DOHH2 (cell line): ENCODE measurements around the gene LGALS8.

Source experiments
- H3F3A ChIP-seq: fragments of 200-600 bp; sonication (generic), shearing (Covaris generic); 2 replicates; pipeline ENCODE4 v1.6.0; 2016; ENCODE audit warnings: antibody characterized with exemption, mild to moderate bottlenecking; ENCODE audit not compliant: control insufficient read depth, insufficient read depth
- H3K27ac ChIP-seq: fragments of 200-600 bp; sonication (generic); 2 replicates; pipeline ENCODE4 v1.5.1; 2014; ENCODE audit warnings: low read depth, mild to moderate bottlenecking, low read length, moderate library complexity
- H3K27me3 ChIP-seq: fragments of 200-600 bp; sonication (generic); 2 replicates; pipeline ENCODE4 v1.6.1; 2014; ENCODE audit warnings: mild to moderate bottlenecking, low read length, mixed read lengths; ENCODE audit not compliant: control insufficient read depth
- H3K36me3 ChIP-seq: fragments of 200-600 bp; sonication (generic); 2 replicates; pipeline ENCODE4 v1.6.1; 2014; ENCODE audit warnings: mild to moderate bottlenecking, low read length, moderate library complexity, mixed read lengths; ENCODE audit not compliant: control insufficient read depth
- H3K4me1 ChIP-seq: fragments of 200-600 bp; sonication (generic); 2 replicates; pipeline ENCODE4 v1.6.1; 2014; ENCODE audit warnings: mild to moderate bottlenecking, low read length, mixed read lengths; ENCODE audit not compliant: control insufficient read depth
- H3K4me2 ChIP-seq: fragments of 200-600 bp; sonication (generic); 2 replicates; pipeline ENCODE4 v1.6.0; 2014; ENCODE audit warnings: mild to moderate bottlenecking, low read length, moderate library complexity
- H3K4me3 ChIP-seq: fragments of 200-600 bp; sonication (generic); 2 replicates; pipeline ENCODE4 v1.5.1; 2014; ENCODE audit warnings: mild to moderate bottlenecking, low read length, mixed read lengths
- H3K79me2 ChIP-seq: fragments of 200-600 bp; sonication (generic); 2 replicates; pipeline ENCODE4 v1.6.1; 2014; ENCODE audit warnings: mild to moderate bottlenecking, low read length, mixed read lengths; ENCODE audit not compliant: control insufficient read depth
- H3K9me2 ChIP-seq: fragments of 200-600 bp; sonication (generic); replicated peaks from 2 replicates; pipeline ENCODE4 v1.6.1; 2014; ENCODE audit warnings: mild to moderate bottlenecking, low read length, mixed read lengths; ENCODE audit not compliant: control insufficient read depth
- H3K9me3 ChIP-seq: fragments of 200-600 bp; sonication (generic); 2 replicates; pipeline ENCODE4 v1.6.1; 2014; ENCODE audit warnings: antibody characterized with exemption, low read length, mixed read lengths; ENCODE audit not compliant: control insufficient read depth, insufficient read depth
- H4K20me1 ChIP-seq: fragments of 200-600 bp; sonication (generic); 2 replicates; pipeline ENCODE4 v1.6.0; 2014; ENCODE audit warnings: low read depth, mild to moderate bottlenecking, antibody characterized with exemption, low read length, moderate library complexity; ENCODE audit not compliant: control insufficient read depth, insufficient read depth
- CTCF ChIP-seq: fragments of 200-600 bp; sonication (generic); IDR thresholded peaks from one replicate; pipeline ENCODE4 v1.5.1; 2014; ENCODE audit warnings: antibody characterized with exemption, mild to moderate bottlenecking, low read depth, low read length; ENCODE audit not compliant: poor library complexity, severe bottlenecking
- EZH2phosphoT487 ChIP-seq: fragments of 200-600 bp; sonication (generic); IDR thresholded peaks from 2 replicates; pipeline ENCODE4 v1.6.1; 2017; ENCODE audit warnings: borderline replicate concordance, mild to moderate bottlenecking, antibody characterized with exemption, low read length, moderate library complexity, mixed read lengths

The LGALS8 gene

GRCh38 chr1:236515443-236515958, 8.3 kb upstream of the LGALS8 start:
- no peak overlapping the region for H3K4me2 ChIP-seq
- H3F3A ChIP-seq, result no peaks in the 10 kb centered on the region

GRCh38 chr1:236516929-236517704, 6.7 kb upstream of the LGALS8 start:
- Histone ChIP-seq H3K4me1 (no peaks in the 10 kb centered on the region), H4K20me1 (no peaks in the 10 kb centered on the region), H3K27me3 (peaks cover 36% of the 10 kb centered on the region), H3K27ac (no peak overlapping the region), H3K4me3 (no peak overlapping the region), H3K36me3 (no peaks in the 10 kb centered on the region), H3K4me2 (no peak overlapping the region), H3F3A (no peaks in the 10 kb centered on the region), H3K9me2 (no peaks in the 10 kb centered on the region), H3K79me2 (no peaks in the 10 kb centered on the region), H3K9me3 (no peaks in the 10 kb centered on the region)
- no peak for TF ChIP-seq CTCF
- TF ChIP-seq EZH2phosphoT487, result no peak

More at GRCh38 chr1:236515443-236515958, 8.3 kb upstream of the LGALS8 start:
- no peaks in the 10 kb centered on the region for H3K4me1 ChIP-seq
- H3K27me3 ChIP-seq, result peaks cover 24% of the 10 kb centered on the region
- no peak overlapping the region for H3K4me3 ChIP-seq
- H3K27ac ChIP-seq, result no peak overlapping the region
- TF ChIP-seq EZH2phosphoT487, result no peak
- no peak for TF ChIP-seq CTCF
- H3K9me2 ChIP-seq, result no peaks in the 10 kb centered on the region
- H4K20me1 ChIP-seq, result no peaks in the 10 kb centered on the region
- H3K36me3 ChIP-seq, result no peaks in the 10 kb centered on the region
- H3K9me3 ChIP-seq, result no peaks in the 10 kb centered on the region
- H3K79me2 ChIP-seq, result no peaks in the 10 kb centered on the region

- no peak overlapping the region for H3K4me3 ChIP-seq
- no peaks in the 10 kb centered on the region for H4K20me1 ChIP-seq
- H3K79me2 ChIP-seq, result no peaks in the 10 kb centered on the region
- no peaks in the 10 kb centered on the region for H3F3A ChIP-seq
- peaks cover under 1% of the 10 kb centered on the region; the same call in 1 of the 2 replicates for H3K4me1 ChIP-seq
- H3K36me3 ChIP-seq, result no peaks in the 10 kb centered on the region
- no peak overlapping the region for H3K27ac ChIP-seq
- H3K4me2 ChIP-seq, result no peak overlapping the region
- no peak for TF ChIP-seq EZH2phosphoT487
- TF ChIP-seq CTCF, result no peak
- no peaks in the 10 kb centered on the region for H3K9me3 ChIP-seq
- no peaks in the 10 kb centered on the region for H3K9me2 ChIP-seq
- peaks cover 48% of the 10 kb centered on the region for H3K27me3 ChIP-seq
Measured at GRCh38 chr1:236518322-236518721, 5.5 kb upstream of the LGALS8 start.
